RWPE2 (cell line): ENCODE results near the gene HDHD3.

ENCODE experiments used
- ATAC-seq: fragments of 200-7000 bp; cut with Tn5 transposase; 3 replicates; pipeline ENCODE4 v1.9.1; 2021; ENCODE audit warnings: low read depth
- DNase-seq: peaks from one replicate; pipeline ENCODE4 v3.0.0-alpha.2; 2020; ENCODE audit warnings: low spot score
- H3K27ac ChIP-seq: fragments of 450-650 bp; 2 replicates; pipeline ENCODE4 v1.5.1; 2017; ENCODE audit warnings: mild to moderate bottlenecking; ENCODE audit not compliant: poor library complexity, severe bottlenecking
- H3K27me3 ChIP-seq: fragments of 250-450 bp; sonication (Bioruptor Pico); 2 replicates; pipeline ENCODE4 v1.5.1; 2021; ENCODE audit warnings: mild to moderate bottlenecking, moderate library complexity; ENCODE audit not compliant: insufficient read depth, poor library complexity, severe bottlenecking
- H3K36me3 ChIP-seq: fragments of 250-450 bp; sonication (Bioruptor Pico); 2 replicates; pipeline ENCODE4 v1.5.1; 2020; ENCODE audit warnings: low read depth, mild to moderate bottlenecking, moderate library complexity
- H3K4me1 ChIP-seq: fragments of 250-450 bp; sonication (Bioruptor Pico); 2 replicates; pipeline ENCODE4 v1.5.1; 2021; ENCODE audit warnings: mild to moderate bottlenecking, moderate library complexity; ENCODE audit not compliant: insufficient read depth, poor library complexity, severe bottlenecking
- H3K4me3 ChIP-seq: fragments of 250-450 bp; sonication (Bioruptor Pico); 2 replicates; pipeline ENCODE4 v1.5.1; 2021; ENCODE audit warnings: mild to moderate bottlenecking, moderate library complexity; ENCODE audit not compliant: severe bottlenecking
- H3K9me3 ChIP-seq: fragments of 250-450 bp; sonication (Bioruptor Pico); 2 replicates; pipeline ENCODE4 v1.5.1; 2021; ENCODE audit warnings: mild to moderate bottlenecking, moderate library complexity; ENCODE audit not compliant: severe bottlenecking
- CTCF ChIP-seq: fragments of 450-650 bp; IDR thresholded peaks from one replicate; pipeline ENCODE4 v1.5.1; 2017; ENCODE audit warnings: mild to moderate bottlenecking, moderate library complexity; ENCODE audit not compliant: poor library complexity, severe bottlenecking

The HDHD3 gene

GRCh38 chr9:113398796-113399195 lies 22.0 kb upstream of the HDHD3 start:
- Histone ChIP-seq H3K36me3 (no peaks in the 10 kb centered on the region), H3K27ac (no peak overlapping the region), H3K9me3 (no peaks in the 10 kb centered on the region), H3K27me3 (no peaks in the 10 kb centered on the region), H3K4me3 (no peak overlapping the region), H3K4me1 (no peaks in the 10 kb centered on the region)
- no peak for TF ChIP-seq CTCF
- ATAC-seq (no peak), DNase-seq (no peak)

DNA sequence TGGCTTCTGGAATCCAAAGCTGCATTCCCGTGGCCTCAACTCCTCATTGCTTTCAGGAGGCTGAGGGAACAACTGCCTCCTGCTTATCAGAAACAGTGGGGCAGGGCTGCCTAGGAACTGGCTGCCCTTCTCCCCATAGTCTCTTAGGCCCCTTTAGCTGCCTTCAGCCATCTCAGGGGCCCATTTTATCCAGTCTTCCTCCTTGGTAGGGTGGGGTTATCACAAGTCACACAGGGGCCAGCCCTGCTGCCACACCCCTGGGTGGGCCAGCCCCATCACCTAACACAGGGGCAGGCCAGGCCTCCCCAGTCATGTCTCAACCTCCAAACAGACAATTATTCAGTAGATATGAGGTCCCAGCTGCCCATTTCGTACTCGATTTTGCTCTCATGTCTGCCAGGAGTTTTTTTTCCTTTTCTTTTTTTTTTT lies 20.4 kb upstream of the HDHD3 start:
- H3K9me3 ChIP-seq, result no peaks in the 10 kb centered on the region

DNA sequence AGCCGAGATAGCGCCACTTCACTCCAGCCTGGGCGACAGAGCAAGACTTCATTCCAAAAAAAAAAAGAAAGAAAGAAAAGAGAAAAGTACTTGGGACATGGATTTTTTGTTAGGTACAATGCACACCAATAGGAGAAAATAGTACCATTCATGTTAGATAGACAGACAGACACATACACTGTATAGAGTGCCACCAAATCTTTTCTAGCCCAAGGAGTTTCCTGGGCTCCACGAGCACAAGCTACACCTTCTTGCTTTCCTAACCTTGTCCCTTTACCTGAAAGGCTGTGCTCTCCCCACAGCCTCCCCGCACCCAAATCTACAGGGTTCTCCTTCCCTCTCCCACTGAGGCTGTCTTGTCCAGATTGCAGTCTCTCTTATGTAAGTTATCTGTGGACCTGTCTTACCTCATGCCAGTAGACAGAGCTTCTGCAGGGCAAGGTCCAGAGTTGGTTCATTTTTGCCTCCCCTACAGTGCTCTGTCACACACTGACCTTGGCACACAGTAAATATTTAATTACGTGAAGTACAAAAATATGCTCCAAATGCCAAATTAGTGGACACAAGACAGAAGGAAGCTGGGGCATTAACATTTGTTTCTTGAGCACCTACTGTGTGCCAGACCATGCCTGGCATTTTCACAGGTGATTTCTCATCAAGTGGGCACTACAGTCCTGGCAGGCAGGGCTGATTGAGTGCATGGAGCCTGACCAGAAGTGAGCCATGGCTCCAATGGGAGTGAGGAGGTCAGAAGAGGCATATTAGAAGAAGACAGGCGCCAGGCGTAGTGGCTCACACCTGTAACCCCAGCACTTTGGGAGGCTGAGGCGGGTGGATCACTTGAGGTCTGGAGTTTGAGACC lies 18.4 kb upstream of the HDHD3 start:
- no peak overlapping the region for H3K4me3 ChIP-seq
- ATAC-seq (no peak), DNase-seq (no peak)
- peaks cover 5% of the 10 kb centered on the region; the same call in 1 of the 2 replicates for H3K36me3 ChIP-seq
- no peaks in the 10 kb centered on the region for H3K27me3 ChIP-seq
- no peak for TF ChIP-seq CTCF
- no peaks in the 10 kb centered on the region for H3K4me1 ChIP-seq
- H3K9me3 ChIP-seq, result no peaks in the 10 kb centered on the region
- H3K27ac ChIP-seq, result no peak overlapping the region

More for the DNA sequence above, 20.4 kb upstream of the HDHD3 start:
- H3K27ac ChIP-seq, result no peak overlapping the region
- H3K36me3 ChIP-seq, result no peaks in the 10 kb centered on the region
- no peaks in the 10 kb centered on the region for H3K27me3 ChIP-seq
- ATAC-seq (no peak), DNase-seq (no peak)
- no peaks in the 10 kb centered on the region for H3K4me1 ChIP-seq
- H3K4me3 ChIP-seq, result no peak overlapping the region
- no peak for TF ChIP-seq CTCF

DNA sequence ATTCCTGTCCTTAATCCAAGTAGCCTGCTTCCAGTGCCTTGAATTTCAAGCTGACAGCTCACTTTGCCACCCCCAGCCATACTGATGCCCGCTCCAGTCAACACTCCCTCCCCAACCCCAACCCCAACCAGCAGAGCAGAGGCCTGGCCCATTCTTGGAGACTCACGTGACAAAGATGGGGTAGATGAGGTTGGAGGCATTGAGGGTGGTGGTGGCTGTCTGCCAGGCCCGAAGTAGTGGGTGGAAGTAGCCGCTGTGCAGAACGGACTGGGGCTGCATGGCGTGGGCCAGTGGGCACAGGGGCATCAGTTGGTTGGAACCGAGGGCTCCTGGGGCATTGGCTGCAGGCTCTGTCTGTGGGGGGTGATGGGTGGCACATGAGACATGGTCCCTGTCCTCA lies 16.5 kb upstream of the HDHD3 start:
- peaks cover 13% of the 10 kb centered on the region; the same call in 1 of the 2 replicates for H3K36me3 ChIP-seq

More for the DNA sequence above, 16.5 kb upstream of the HDHD3 start:
- H3K9me3 ChIP-seq, result no peaks in the 10 kb centered on the region
- no peak overlapping the region for H3K4me3 ChIP-seq
- no peak overlapping the region for H3K27ac ChIP-seq
- ATAC-seq, result no peak
- no peaks in the 10 kb centered on the region for H3K27me3 ChIP-seq
- no peak for DNase-seq
- no peaks in the 10 kb centered on the region for H3K4me1 ChIP-seq
- TF ChIP-seq CTCF, result no peak
